Hepatocyte (in vitro differentiated cells): Measurements from ENCODE around the gene PRR23E. TPM values are rescaled to one million over a fixed set of nuclear protein-coding genes. Genes with fewer than 3 reads are reported as not detected.

Experiments
- DNase-seq: peaks from one replicate; pipeline ENCODE4 v3.0.0-alpha.2; 2016; ENCODE audit warnings: low spot score
- H2AFZ ChIP-seq: fragments of 200-600 bp; sonication (generic); 2 replicates; pipeline ENCODE4 v1.6.0; 2016; ENCODE audit warnings: antibody characterized with exemption, mild to moderate bottlenecking
- H3K27ac ChIP-seq: fragments of 200-600 bp; sonication (generic); 2 replicates; pipeline ENCODE4 v1.5.1; 2016; ENCODE audit warnings: mild to moderate bottlenecking
- H3K27me3 ChIP-seq: fragments of 200-600 bp; sonication (generic); 2 replicates; pipeline ENCODE4 v1.6.1; 2016
- H3K36me3 ChIP-seq: fragments of 200-600 bp; sonication (generic); replicated peaks from 2 replicates; pipeline ENCODE4 v1.5.1; 2016; ENCODE audit warnings: low read depth; ENCODE audit not compliant: insufficient read depth
- H3K4me1 ChIP-seq: fragments of 200-600 bp; sonication (generic); 2 replicates; pipeline ENCODE4 v1.5.1; 2016; ENCODE audit warnings: mild to moderate bottlenecking, moderate library complexity; ENCODE audit not compliant: insufficient read depth
- H3K4me2 ChIP-seq: fragments of 200-600 bp; sonication (generic); 2 replicates; pipeline ENCODE4 v1.6.0; 2016
- H3K4me3 ChIP-seq: fragments of 200-600 bp; sonication (generic); 2 replicates; pipeline ENCODE4 v1.5.1; 2016; ENCODE audit warnings: mild to moderate bottlenecking
- H3K79me2 ChIP-seq: fragments of 200-600 bp; sonication (generic); 2 replicates; pipeline ENCODE4 v1.6.0; 2017; ENCODE audit warnings: mild to moderate bottlenecking
- H3K9me2 ChIP-seq: fragments of 200-600 bp; sonication (generic); replicated peaks from 2 replicates; pipeline ENCODE4 v1.6.0; 2017; ENCODE audit warnings: mild to moderate bottlenecking; ENCODE audit not compliant: insufficient read depth
- H3K9me3 ChIP-seq: fragments of 200-600 bp; sonication (generic); 2 replicates; pipeline ENCODE4 v1.5.1; 2016; ENCODE audit warnings: low read depth, mild to moderate bottlenecking
- H4K20me1 ChIP-seq: fragments of 200-600 bp; sonication (generic); 2 replicates; pipeline ENCODE4 v1.6.0; 2016; ENCODE audit warnings: mild to moderate bottlenecking; ENCODE audit not compliant: insufficient read depth, poor library complexity, severe bottlenecking
- CTCF ChIP-seq: fragments of 200-600 bp; sonication (generic); IDR thresholded peaks from 2 replicates; pipeline ENCODE4 v1.5.1; 2016; ENCODE audit warnings: antibody characterized with exemption, mild to moderate bottlenecking; ENCODE audit not compliant: poor library complexity
- EZH2 ChIP-seq: fragments of 200-600 bp; sonication (generic); IDR thresholded peaks from 2 replicates; pipeline ENCODE4 v1.6.1; 2016; ENCODE audit warnings: antibody characterized with exemption, mild to moderate bottlenecking, borderline replicate concordance
- EZH2phosphoT487 ChIP-seq: fragments of 200-600 bp; sonication (generic); IDR thresholded peaks from one replicate; pipeline ENCODE4 v1.6.1; 2018; ENCODE audit warnings: antibody characterized with exemption, mild to moderate bottlenecking, low read depth, moderate library complexity; ENCODE audit not compliant: unreplicated experiment, severe bottlenecking
- WGBS: methylation state at CpG from one replicate; pipeline ENCODE4 v1.1.6; 2016; ENCODE audit warnings: low lambda C conversion rate; ENCODE audit errors: missing lambda C conversion rate; 5-methylcytosine and 5-hydroxymethylcytosine counted together
- polyA plus RNA-seq: library from polyadenylated mRNA; unstranded; fragments of >200 nt; fragmentation: Nextera tagmentation; extraction: Ambion mirVana; gene quantifications from 2 replicates; pipeline ENCODE4 v1.2.1, GENCODE V29; 2016
- total RNA-seq: library from RNA; depleted of rRNA; stranded (reverse); fragments of >200 nt; gene quantifications from 2 replicates; pipeline ENCODE4 v1.2.3, GENCODE V29; 2014

The PRR23E gene
- total and polyA plus RNA-seq, 2 experiments from 2014 or later = not detected

- Histone ChIP-seq H4K20me1 (no peaks in the 10 kb centered on the region), H3K9me3 (no peaks in the 10 kb centered on the region), H3K4me2 (no peak overlapping the region), H3K4me3 (no peak overlapping the region), H3K27me3 (peaks cover 2% of the 10 kb centered on the region), H3K4me1 (no peaks in the 10 kb centered on the region), H3K79me2 (no peaks in the 10 kb centered on the region), H3K27ac (no peak overlapping the region), H3K36me3 (no peaks in the 10 kb centered on the region), H2AFZ (no peak overlapping the region), H3K9me2 (no peaks in the 10 kb centered on the region)
- TF ChIP-seq EZH2phosphoT487 = no peak
- no peak for TF ChIP-seq CTCF
- no peak for TF ChIP-seq EZH2
- 76% methylated on average over 13 of the region's 13 CpGs for WGBS
- no peak for DNase-seq
Measured at GRCh38 chr3:127209155-127209839, 16.4 kb downstream of the PRR23E start.

GRCh38 chr3:127209840-127210653, 17.1 kb downstream of the PRR23E start:
- H2AFZ ChIP-seq = no peak overlapping the region
- DNase-seq = no peak
- no peak overlapping the region for H3K4me2 ChIP-seq
- no peaks in the 10 kb centered on the region for H4K20me1 ChIP-seq
- 68% methylated on average over 14 of the region's 14 CpGs for WGBS
- H3K36me3 ChIP-seq = no peaks in the 10 kb centered on the region
- H3K79me2 ChIP-seq = no peaks in the 10 kb centered on the region
- no peaks in the 10 kb centered on the region for H3K9me2 ChIP-seq
- no peaks in the 10 kb centered on the region for H3K4me1 ChIP-seq
- H3K27ac ChIP-seq = no peak overlapping the region
- TF ChIP-seq CTCF (no peak), EZH2phosphoT487 (no peak), EZH2 (no peak)
- H3K9me3 ChIP-seq = no peaks in the 10 kb centered on the region
- H3K27me3 ChIP-seq = peaks cover 10% of the 10 kb centered on the region
- no peak overlapping the region for H3K4me3 ChIP-seq

GRCh38 chr3:127210654-127210943, 17.7 kb downstream of the PRR23E start:
- Histone ChIP-seq H4K20me1 (no peaks in the 10 kb centered on the region), H3K9me2 (no peaks in the 10 kb centered on the region), H3K9me3 (no peaks in the 10 kb centered on the region), H2AFZ (no peak overlapping the region), H3K4me1 (no peaks in the 10 kb centered on the region), H3K36me3 (no peaks in the 10 kb centered on the region), H3K4me2 (no peak overlapping the region), H3K27me3 (peaks cover 10% of the 10 kb centered on the region), H3K79me2 (no peaks in the 10 kb centered on the region), H3K27ac (no peak overlapping the region), H3K4me3 (no peak overlapping the region)
- no peak for DNase-seq
- WGBS = 85% methylated on average over 7 of the region's 7 CpGs
- TF ChIP-seq EZH2 (no peak), EZH2phosphoT487 (no peak), CTCF (no peak)
